Measurements from ENCODE around the gene DENND1B.

DNA sequence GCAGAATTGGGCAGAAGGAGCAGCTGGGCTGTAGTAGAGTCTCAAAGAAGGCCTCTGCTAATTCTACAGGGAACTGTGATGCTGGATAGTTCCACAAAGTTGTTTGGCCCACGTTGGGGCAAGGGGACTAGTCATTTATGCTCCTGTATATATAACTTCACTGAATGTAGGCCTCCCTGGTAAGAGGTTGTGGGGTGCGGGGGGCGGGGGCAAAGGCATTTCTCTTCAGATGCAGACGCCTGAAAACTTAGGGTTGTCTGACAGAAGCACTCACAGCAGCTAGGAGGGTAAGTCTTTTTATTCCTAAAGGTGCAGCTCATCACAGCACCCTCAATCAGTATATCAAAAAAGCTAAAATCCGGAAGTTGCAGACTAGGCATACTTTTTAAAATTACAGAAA lies 38.5 kb upstream of the DENND1B start:
- no peak for TF ChIP-seq CTCF (conservative IDR thresholded peaks at IDR 0.05)
- no peak for TF ChIP-seq EZH2 (IDR thresholded peaks at IDR 0.05; ENCODE audit: low read depth)
